NCI-H2227 (cell line): ENCODE data around the gene IFITM1.
"Not testable (repeated sequence)": the region's sequence is repeated elsewhere in the genome, so short reads cannot be mapped to it uniquely, and the experiment has no call there.

Experiments
- DNase-seq: peaks from one replicate; lab custom pipeline; 2025; ENCODE audit not compliant: unreplicated experiment; lab: John Stamatoyannopoulos, UW

Gene IFITM1

GRCh38 chr11:362642-363442 lies 49.0 kb downstream of the IFITM1 start:
- DNase-seq, result no peak

GRCh38 chr11:363443-363805 lies 49.6 kb downstream of the IFITM1 start:
- not testable (repeated sequence) for DNase-seq

GRCh38 chr11:363948-364761 lies 50.3 kb downstream of the IFITM1 start:
- DNase-seq, result no peak
